T-helper 1 cell treated with Interleukin-12 subunit alpha and Interleukin-12 subunit beta and Interleukin-4 antibody, amounts not matched to agents 30 μg/mL and 1 μg/mL, for 36 hours (primary cell): ENCODE measurements around the gene AOPEP.
A peak's percentile ranks its signal among the peaks of the same experiment; 100 is the strongest.
"Not testable (repeated sequence)": the region's sequence is repeated elsewhere in the genome, so short reads cannot be mapped to it uniquely, and the experiment has no call there.

Experiments used
- H3K27ac Mint-ChIP-seq: one replicate; pipeline ENCODE4 v1.8.0; 2021; ENCODE audit warnings: mild to moderate bottlenecking, mixed read lengths
- H3K27me3 Mint-ChIP-seq: one replicate; pipeline ENCODE4 v1.8.0; 2021; ENCODE audit warnings: low read depth, mixed read lengths
- H3K36me3 Mint-ChIP-seq: one replicate; pipeline ENCODE4 v1.8.0; 2021; ENCODE audit warnings: low read depth, mixed read lengths
- H3K4me1 Mint-ChIP-seq: one replicate; pipeline ENCODE4 v1.8.0; 2021; ENCODE audit warnings: low read depth, mixed read lengths
- H3K4me3 Mint-ChIP-seq: one replicate; pipeline ENCODE4 v1.8.0; 2021; ENCODE audit warnings: mild to moderate bottlenecking, moderate library complexity, mixed read lengths
- H3K9me3 Mint-ChIP-seq: one replicate; pipeline ENCODE4 v1.8.0; 2021; ENCODE audit warnings: mixed read lengths

Gene AOPEP

DNA sequence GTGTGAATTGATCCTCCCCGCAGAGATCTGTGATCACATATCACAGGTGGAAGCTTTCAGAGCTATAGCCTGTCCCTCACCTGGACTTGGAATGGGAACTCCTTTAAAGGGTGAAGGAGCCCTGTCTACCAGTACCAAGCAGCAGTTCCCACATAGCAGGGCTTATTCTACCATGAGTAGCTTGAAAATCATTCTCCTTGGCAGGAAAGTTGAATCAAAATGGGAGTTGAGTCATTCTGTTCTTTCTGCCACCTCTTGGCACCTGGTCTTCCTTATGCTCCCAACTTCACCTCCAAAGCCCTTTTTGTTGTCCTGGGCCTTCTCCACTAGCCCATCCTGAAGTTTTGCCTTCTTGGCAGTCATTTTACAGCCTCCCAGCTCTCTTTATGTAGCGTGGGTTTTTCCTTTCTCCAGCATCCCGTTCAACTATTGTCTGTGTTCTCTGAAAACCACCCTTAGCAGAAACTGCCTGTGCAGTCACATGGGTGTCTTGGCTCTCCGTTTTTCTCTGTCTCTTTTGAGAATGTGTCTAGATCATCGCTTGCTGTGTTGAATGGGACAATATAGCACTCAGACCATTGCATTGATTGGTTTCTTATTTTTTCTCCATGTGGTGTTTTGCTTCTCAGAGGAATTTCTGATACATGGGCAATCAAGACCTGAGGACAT is 222.2 kb downstream of the AOPEP start:
- peaks cover 35% of the 10 kb centered on the region for H3K4me1 Mint-ChIP-seq
- H3K4me3 Mint-ChIP-seq, result no peak overlapping the region
- H3K9me3 Mint-ChIP-seq, result no peaks in the 10 kb centered on the region
- no peaks in the 10 kb centered on the region for H3K36me3 Mint-ChIP-seq
- no peaks in the 10 kb centered on the region for H3K27me3 Mint-ChIP-seq
- H3K27ac Mint-ChIP-seq, result no peak overlapping the region

DNA sequence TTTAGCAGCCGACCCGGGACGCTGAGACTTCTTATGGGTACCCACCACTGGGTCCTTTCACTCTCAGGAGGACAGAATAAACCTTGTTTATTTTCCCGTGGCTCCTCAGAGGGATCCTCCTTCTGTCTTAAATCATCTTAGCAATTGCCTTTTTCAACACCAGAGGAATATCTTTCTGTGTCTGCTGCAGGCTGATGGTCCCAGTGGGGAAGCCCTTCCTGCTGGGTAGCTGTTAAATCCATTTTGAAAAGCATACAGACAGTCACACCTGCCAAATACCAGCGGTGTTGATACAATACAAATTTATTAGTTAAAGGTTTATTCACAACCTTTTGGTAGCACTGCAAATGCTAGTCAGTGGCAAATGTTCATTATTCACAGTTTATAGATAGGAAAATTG is 222.9 kb downstream of the AOPEP start:
- Mint-ChIP-seq H3K9me3 (no peaks in the 10 kb centered on the region), H3K27me3 (no peaks in the 10 kb centered on the region), H3K4me1 (peaks cover 35% of the 10 kb centered on the region), H3K36me3 (no peaks in the 10 kb centered on the region), H3K27ac (no peak overlapping the region), H3K4me3 (no peak overlapping the region)

- Mint-ChIP-seq H3K27me3 (no peaks in the 10 kb centered on the region), H3K27ac (no peak overlapping the region), H3K9me3 (no peaks in the 10 kb centered on the region), H3K36me3 (peaks cover 2% of the 10 kb centered on the region), H3K4me3 (no peak overlapping the region), H3K4me1 (peaks cover 35% of the 10 kb centered on the region)
Observed at GRCh38 chr9:94950040-94950578, 223.6 kb downstream of the AOPEP start.

DNA sequence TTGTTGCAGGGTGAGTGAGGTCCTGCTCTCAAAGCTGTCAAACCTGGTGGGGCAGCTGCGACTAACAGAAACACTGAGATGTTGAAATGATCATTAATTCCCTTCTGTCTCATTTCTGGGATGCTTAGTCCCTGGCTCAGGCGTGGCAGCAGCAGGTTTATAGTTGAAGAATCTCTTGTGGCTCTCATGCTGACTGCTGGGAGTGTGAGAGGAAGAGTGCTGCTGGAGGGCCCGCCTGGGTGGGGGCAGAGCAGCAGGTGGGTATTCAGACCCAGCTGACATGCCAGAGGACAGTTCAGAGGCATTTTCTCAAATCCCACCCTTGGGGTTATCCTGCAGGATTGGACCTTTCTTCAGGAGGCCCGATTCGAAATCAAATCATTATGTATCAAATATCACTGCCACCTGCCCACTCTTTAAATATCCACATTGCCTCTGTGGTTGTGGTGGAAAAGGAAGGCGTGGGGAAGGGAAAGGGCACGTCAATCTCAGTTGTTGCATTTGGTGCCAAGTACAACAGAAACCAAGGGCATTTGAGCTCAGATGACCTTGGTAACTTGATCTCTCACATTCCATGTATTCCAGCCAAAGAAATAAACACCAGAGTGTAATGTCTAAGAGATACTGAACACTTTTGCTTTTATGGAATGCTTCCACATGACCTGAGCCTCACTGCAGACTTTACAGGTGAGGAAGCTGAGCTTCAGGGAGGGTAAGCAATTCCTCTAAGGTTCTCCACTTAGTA is 224.3 kb downstream of the AOPEP start:
- Mint-ChIP-seq H3K27ac (no peak overlapping the region), H3K4me1 (peaks cover 35% of the 10 kb centered on the region), H3K36me3 (peaks cover 5% of the 10 kb centered on the region), H3K9me3 (no peaks in the 10 kb centered on the region), H3K27me3 (no peaks in the 10 kb centered on the region), H3K4me3 (peak overlapping the region; percentile 56)

DNA sequence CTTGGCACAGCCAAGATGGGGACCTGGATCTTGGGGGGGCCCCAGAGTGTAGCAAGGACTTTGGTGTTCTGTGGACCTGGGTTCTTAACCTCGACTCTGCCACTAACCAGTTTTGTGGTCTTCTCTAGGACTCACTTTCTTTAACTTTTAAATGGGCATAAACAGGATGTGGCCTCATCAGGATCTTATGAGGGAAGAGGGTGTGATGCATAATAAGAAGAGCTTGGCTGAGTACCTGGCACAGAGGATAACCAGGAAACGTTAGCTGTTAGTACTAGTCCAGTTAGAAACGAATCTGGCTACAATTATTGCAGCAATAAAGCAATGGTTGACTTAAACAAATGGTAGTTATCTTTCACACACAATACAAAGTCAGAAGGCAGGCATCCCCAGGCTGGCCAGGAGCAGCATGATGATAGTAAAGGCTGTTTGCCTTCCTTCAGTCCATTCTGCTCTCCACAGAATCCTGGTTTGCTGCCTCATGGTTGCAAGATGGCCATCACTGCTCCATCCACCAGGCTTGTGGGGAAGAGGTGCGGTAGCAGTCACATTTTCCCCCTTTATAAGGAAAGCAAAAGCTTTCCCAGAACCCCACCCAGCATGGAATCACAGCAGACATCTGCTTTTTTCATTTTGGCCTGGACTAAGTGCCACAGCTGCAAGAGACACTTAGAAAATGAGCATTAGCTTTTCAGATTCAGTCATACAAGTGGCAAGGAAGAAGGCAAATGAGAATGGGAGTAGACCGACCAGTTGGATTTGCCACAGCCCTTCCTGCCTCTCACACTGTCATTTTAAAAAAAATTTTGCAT is 225.0 kb downstream of the AOPEP start:
- peak overlapping the region; percentile 56 for H3K4me3 Mint-ChIP-seq
- H3K36me3 Mint-ChIP-seq, result peaks cover 8% of the 10 kb centered on the region
- H3K9me3 Mint-ChIP-seq, result no peaks in the 10 kb centered on the region
- H3K27me3 Mint-ChIP-seq, result no peaks in the 10 kb centered on the region
- H3K27ac Mint-ChIP-seq, result peak overlapping the region; percentile 33
- peaks cover 35% of the 10 kb centered on the region for H3K4me1 Mint-ChIP-seq

GRCh38 chr9:94952565-94953373 is 226.3 kb downstream of the AOPEP start:
- peak overlapping the region; percentile 68 for H3K27ac Mint-ChIP-seq
- H3K4me3 Mint-ChIP-seq, result peak overlapping the region; percentile 57
- H3K4me1 Mint-ChIP-seq, result peaks cover 35% of the 10 kb centered on the region
- H3K27me3 Mint-ChIP-seq, result no peaks in the 10 kb centered on the region
- H3K36me3 Mint-ChIP-seq, result peaks cover 10% of the 10 kb centered on the region
- H3K9me3 Mint-ChIP-seq, result no peaks in the 10 kb centered on the region

- no peaks in the 10 kb centered on the region for H3K27me3 Mint-ChIP-seq
- H3K36me3 Mint-ChIP-seq, result peaks cover 10% of the 10 kb centered on the region
- H3K27ac Mint-ChIP-seq, result no peak overlapping the region
- H3K4me3 Mint-ChIP-seq, result no peak overlapping the region
- H3K9me3 Mint-ChIP-seq, result no peaks in the 10 kb centered on the region
- peaks cover 15% of the 10 kb centered on the region for H3K4me1 Mint-ChIP-seq
Observed at GRCh38 chr9:94956731-94957130, 230.2 kb downstream of the AOPEP start.

GRCh38 chr9:94960964-94961363 is 234.5 kb downstream of the AOPEP start:
- Mint-ChIP-seq H3K36me3 (peaks cover 4% of the 10 kb centered on the region), H3K9me3 (no peaks in the 10 kb centered on the region), H3K27ac (no peak overlapping the region), H3K27me3 (no peaks in the 10 kb centered on the region), H3K4me1 (no peaks in the 10 kb centered on the region), H3K4me3 (no peak overlapping the region)

DNA sequence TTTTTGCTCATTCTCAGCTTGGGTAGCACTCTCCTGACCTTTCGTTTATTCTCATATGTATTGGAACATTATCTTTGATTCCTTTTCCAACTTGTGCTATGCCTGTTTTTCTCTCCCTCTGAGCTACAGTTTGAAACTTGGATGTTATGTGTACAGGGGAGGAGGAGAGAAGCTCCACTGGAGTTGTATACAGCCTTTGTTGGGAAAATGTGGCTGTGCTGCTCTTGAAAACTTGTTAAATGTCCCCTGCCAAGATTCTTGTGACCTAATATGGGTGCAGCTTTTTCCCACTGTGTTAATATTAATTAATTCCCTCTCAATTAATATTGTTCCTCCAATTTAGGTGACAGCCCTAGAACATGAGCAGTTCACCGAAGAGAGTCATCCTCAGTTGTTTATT is 235.4 kb downstream of the AOPEP start:
- no peaks in the 10 kb centered on the region for H3K4me1 Mint-ChIP-seq
- no peak overlapping the region for H3K27ac Mint-ChIP-seq
- no peaks in the 10 kb centered on the region for H3K9me3 Mint-ChIP-seq
- no peak overlapping the region for H3K4me3 Mint-ChIP-seq
- no peaks in the 10 kb centered on the region for H3K27me3 Mint-ChIP-seq
- no peaks in the 10 kb centered on the region for H3K36me3 Mint-ChIP-seq

DNA sequence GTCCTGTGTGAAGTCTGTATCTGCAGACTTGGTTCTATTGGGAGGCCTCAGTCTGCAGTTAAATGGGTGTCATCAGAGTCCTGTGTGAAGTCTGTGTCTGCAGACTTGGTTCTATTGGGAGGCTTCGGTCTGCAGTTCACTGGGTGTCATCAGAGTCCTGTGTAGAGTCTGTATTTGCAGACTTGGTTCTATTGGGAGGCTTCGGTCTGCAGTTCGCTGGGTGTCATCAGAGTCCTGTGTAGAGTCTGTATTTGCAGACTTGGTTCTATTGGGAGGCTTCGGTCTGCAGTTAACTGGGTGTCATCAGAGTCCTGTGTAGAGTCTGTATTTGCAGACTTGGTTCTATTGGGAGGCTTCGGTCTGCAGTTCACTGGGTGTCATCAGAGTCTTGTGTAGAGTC is 239.1 kb downstream of the AOPEP start:
- not testable (repeated sequence) for H3K4me3 Mint-ChIP-seq, H3K9me3 Mint-ChIP-seq, H3K4me1 Mint-ChIP-seq, H3K36me3 Mint-ChIP-seq, H3K27me3 Mint-ChIP-seq, H3K27ac Mint-ChIP-seq

DNA sequence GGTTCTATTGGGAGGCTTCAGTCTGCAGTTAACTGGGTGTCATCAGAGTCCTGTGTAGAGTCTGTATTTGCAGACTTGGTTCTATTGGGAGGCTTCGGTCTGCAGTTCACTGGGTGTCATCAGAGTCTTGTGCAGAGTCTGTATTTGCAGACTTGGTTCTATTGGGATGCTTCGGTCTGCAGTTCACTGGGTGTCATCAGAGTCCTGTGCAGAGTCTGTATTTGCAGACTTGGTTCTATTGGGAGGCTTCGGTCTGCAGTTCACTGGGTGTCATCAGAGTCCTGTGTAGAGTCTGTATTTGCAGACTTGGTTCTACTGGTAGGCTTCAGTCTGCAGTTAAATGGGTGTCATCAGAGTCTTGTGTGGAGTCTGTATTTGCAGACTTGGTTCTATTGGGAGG is 239.5 kb downstream of the AOPEP start:
- H3K27ac Mint-ChIP-seq, H3K4me1 Mint-ChIP-seq, H3K27me3 Mint-ChIP-seq, H3K36me3 Mint-ChIP-seq, H3K9me3 Mint-ChIP-seq, H3K4me3 Mint-ChIP-seq: not testable (repeated sequence)

DNA sequence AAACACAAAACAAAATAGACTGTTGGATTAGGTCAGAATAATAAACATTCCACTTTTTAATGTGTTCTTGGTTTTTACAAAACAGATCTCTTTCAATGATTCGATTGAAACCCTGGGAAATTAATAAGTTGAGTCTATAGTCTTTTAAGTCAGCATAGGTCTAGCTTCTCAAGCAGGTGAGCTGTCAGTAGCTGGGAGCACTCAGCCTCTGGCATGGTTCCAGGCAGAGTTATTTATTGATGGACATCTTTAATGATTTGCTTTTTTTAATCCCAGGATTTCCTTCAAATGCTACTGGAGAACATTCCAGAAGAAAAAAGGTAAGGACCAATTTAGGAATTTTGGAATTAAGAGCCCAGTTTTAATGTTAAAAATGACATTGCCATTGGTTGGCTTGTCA is 241.0 kb downstream of the AOPEP start:
- Mint-ChIP-seq H3K4me3 (no peak overlapping the region), H3K9me3 (no peaks in the 10 kb centered on the region), H3K27me3 (no peaks in the 10 kb centered on the region), H3K36me3 (no peaks in the 10 kb centered on the region), H3K27ac (no peak overlapping the region), H3K4me1 (no peaks in the 10 kb centered on the region)

DNA sequence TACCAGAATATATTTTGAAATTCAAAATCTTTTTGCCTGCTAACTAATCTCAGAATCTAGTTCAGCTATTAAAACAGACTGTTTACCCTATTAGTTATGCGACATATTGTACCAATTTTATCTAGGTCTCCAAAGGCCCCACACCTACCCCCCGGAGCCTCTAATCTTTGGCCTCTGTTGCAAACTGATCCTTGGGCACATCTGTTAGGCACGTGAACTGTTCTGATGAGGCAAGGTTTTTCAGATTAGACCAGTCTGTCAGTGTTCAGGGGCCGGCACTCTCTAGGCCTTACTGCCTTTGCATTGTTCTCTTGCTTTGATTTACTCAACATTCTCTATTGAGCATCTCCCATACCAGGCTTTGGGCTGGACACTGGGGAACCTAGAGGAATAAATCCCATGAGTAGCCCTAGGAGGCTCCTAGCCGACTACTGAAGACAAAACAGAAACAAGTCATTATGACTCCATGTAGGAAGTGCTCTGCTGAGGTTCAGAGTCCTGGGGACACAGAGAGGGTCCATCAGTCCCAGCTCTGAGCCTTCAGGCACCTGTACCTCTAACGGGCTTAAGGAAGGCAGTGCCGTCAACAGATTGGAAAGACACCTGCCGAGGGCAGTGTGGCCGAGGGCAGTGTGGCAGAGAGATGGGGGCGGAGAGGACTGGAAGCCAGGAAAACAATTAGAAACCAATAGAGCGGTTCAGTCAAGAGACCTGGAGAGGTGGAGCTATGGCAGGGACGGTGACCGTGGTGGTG is 245.1 kb downstream of the AOPEP start:
- no peaks in the 10 kb centered on the region for H3K4me1 Mint-ChIP-seq
- no peak overlapping the region for H3K27ac Mint-ChIP-seq
- H3K27me3 Mint-ChIP-seq, result no peaks in the 10 kb centered on the region
- no peak overlapping the region for H3K4me3 Mint-ChIP-seq
- H3K9me3 Mint-ChIP-seq, result no peaks in the 10 kb centered on the region
- no peaks in the 10 kb centered on the region for H3K36me3 Mint-ChIP-seq
